HG03135 (cell line): Measurements from ENCODE around the gene LTA4H.

Experiments used
- ATAC-seq: cut with Tn5 transposase; IDR thresholded peaks from one replicate; pipeline ENCODE4 v1.9.1; 2021; ENCODE audit warnings: mild to moderate bottlenecking, moderate library complexity; ENCODE audit not compliant: unreplicated experiment

LTA4H gene

DNA sequence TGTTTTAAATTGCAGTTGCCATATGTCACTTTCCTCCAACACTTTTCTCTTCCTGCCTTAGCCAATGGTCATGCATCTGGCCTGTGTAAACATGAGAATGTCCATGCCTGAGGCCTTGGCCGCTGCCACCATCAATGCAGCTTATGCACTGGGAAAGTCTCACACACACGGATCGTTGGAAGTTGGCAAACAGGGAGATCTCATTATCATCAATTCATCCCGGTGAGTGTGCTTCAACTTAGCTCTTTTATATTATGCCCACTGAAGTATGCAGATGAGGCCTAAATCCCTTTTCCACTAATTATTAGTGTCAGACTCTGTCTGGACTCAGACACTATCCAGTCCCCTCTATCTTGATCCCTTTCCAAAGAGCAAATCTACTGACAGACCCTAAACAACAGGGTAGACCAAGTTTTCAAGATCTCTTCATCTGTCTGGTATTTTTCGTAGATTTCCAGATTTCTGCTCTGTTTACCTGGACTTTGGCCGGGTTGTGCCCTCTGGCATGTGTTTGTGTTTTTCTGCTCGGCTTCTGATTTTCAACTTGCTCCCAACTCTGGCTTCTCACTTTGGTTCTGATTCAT, 69.0 kb downstream of the LTA4H start:
- ATAC-seq, result no peak

DNA sequence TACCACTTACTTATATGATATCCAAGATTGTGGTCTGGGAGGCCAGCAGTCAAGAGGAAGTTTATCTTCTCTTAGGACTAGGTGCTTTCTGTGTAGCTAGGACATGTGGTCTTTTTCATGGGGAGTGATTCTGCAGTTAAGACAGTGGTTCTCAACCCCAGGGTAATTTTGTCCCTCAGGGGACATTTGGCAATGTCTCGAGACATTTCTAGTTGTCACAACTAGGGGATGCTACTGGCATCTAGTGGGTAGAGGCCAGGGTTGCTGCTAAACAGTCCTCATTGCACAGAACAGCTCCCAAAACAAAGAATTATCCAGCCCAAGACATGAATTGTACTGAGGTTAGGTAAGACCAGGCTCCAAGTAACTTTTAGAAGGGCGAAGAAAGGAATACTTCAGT, 72.3 kb downstream of the LTA4H start:
- no peak for ATAC-seq

DNA sequence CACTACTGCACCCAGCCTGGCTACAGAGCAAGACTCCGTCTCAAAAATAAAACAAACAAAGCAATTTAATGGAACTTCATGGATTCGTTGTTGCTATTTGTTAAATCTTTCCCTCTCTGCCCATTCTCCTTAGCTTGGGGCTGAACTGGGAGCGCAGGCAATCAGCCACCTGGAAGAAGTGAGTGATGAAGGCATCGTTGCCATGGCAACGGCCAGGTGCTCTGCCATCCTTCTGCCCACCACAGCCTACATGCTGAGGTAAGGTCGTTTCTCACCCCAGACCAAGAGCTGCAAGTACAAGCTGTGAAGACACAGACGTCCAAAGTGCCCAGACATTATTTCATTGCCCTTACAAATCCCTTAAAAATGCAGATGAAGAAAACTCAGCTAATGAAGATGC, 73.2 kb downstream of the LTA4H start:
- no peak for ATAC-seq

DNA sequence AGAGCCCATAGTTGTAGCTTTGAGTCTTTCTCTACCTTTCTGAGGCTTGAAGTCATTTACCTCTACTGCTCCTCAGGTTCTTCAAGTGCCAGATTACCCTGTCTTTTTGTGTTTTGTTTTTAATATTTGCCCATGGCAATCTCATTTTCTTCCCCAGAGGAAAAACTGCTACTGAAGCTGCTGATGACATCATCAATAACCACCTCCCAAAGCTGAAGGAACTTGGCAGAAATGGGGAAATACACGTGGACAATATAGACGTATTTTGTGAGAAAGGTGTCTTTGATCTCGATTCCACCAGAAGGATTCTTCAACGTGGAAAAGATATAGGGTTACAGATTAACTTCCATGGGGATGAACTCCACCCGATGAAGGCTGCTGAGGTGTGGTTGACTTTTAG, 75.1 kb downstream of the LTA4H start:
- ATAC-seq, result no peak

DNA sequence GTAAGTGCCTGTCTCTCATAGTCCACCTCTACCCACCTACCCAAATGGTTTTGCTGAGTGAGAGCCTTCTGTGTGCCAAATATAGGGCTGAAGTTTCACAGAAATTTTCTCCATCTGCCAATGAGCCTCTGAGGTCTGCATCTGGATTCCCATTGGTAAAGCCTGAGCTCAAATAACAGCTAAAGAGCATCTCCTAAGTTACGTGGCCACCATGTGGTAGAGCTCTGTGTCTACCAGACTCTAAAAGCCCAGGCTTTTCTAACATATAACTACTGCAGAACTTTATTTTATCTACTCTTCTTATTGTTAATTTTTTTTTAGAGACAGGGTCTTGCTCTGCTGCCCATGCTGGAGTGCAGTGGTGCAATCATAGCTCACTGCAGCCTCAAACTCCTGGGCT, 76.3 kb downstream of the LTA4H start:
- ATAC-seq, result no peak

DNA sequence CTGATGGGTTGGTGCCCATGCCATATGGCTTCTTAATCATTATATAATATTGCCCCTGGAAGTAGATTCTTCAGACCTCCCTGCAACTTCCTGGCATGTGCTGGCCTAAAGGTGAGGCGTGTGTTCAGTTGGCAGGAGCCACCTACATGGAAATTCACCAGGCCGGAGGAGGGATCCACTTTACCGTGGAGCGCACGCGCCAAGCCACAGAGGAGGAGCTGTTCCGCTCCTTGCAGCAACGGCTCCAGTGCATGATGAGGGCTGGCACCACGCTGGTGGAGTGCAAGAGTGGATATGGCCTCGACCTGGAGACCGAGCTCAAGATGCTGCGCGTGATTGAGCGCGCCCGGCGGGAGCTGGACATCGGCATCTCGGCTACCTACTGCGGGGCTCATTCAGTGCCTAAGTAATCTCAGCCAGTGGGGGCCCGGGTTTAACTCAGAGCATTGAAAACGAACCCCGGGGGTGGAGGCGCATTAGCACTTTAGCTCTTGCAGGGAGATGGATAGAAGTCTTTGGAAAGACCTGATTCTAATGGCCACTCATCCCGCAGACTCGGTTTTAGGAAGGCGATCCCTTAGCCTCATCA, 78.7 kb downstream of the LTA4H start:
- ATAC-seq, result no peak

DNA sequence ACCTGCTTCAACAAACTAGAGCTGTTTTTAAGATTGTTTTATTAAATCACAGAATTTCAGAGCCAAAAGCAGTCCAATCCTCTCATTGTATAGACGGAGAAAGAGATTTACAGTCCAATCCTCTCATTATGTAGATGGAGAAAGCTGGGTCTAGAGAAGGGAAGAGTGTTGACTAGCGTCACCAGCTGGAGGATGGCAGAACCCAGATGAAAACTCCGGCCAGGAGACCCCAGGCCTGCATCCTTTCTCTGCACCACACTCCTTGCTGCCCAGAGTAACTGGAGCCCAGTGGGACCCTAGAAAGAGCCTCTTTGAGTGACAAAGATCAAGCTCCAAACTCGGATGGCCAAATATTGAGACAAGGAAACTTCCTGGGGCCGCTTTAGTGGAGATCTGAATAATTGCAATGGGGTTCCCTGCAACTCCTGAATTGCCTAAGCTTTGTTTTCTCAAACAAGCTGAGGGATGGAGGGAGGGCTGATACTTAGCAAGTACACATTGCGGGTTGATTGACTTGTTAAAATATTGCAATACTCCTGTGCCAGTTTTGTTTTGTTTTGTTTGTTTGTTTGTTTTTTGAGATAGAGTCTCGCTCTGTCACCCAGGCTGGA, 79.7 kb downstream of the LTA4H start:
- ATAC-seq, result no peak

DNA sequence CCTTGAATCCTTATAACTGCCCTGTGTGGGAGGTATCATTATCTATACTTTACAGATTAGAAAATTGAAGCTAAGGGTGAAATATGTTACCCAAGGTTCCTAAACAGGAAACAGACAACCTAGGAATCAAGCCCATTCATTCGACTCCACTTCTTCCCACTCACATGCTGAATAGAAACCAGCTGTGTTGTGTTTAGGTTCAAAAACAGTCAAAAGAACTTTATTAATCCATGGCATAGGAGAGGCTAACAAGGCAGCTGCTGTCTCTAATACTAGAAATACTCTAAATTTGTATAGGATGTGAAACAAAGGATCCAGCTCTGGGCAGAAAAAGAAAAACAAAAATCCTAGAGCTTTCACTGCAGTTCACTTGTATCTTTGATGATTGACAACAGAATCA, 82.4 kb downstream of the LTA4H start:
- ATAC-seq, result no peak

DNA sequence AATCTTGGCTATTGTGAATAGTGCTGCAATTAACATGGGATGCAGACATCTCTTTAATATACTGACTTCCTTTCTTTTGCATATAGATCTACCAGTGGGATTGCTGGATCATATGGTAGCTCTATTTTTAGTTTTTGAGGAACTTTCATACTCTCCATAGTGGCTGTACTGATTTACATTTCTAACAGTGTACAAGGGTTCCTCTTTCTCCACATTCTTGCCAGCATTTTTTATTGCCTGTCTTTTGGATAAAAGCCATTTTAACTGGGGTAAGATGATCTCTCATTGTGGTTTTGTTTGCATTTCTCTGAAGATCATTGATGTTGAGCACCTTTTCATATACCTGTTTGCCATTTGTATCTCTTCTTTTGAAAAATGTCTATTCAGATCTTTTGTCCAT, 83.9 kb downstream of the LTA4H start:
- no peak for ATAC-seq
